A673 (cell line): ENCODE measurements around the gene REELD1.

Experiments used
- CTCF ChIP-seq: fragments of 300-800, 200-600 bp; sonication (generic); conservative IDR thresholded peaks from 2 replicates; pipeline ENCODE4 v1.5.1; 2017; ENCODE audit warnings: low read depth, mild to moderate bottlenecking, antibody characterized with exemption, low read length, moderate library complexity, mixed read lengths
- EZH2 ChIP-seq: fragments of 200-600 bp; sonication (generic); IDR thresholded peaks from 2 replicates; pipeline ENCODE4 v1.6.1; 2017; ENCODE audit warnings: borderline replicate concordance, low read depth, mild to moderate bottlenecking, mixed read lengths, antibody characterized with exemption, low read length; ENCODE audit not compliant: poor library complexity, severe bottlenecking

- TF ChIP-seq CTCF = no peak
- TF ChIP-seq EZH2 = no peak
Measured at GRCh38 chr4:146243883-146244277, 29.5 kb downstream of the REELD1 start.
